Measurements from ENCODE around the gene YBX2.

Gene YBX2

DNA sequence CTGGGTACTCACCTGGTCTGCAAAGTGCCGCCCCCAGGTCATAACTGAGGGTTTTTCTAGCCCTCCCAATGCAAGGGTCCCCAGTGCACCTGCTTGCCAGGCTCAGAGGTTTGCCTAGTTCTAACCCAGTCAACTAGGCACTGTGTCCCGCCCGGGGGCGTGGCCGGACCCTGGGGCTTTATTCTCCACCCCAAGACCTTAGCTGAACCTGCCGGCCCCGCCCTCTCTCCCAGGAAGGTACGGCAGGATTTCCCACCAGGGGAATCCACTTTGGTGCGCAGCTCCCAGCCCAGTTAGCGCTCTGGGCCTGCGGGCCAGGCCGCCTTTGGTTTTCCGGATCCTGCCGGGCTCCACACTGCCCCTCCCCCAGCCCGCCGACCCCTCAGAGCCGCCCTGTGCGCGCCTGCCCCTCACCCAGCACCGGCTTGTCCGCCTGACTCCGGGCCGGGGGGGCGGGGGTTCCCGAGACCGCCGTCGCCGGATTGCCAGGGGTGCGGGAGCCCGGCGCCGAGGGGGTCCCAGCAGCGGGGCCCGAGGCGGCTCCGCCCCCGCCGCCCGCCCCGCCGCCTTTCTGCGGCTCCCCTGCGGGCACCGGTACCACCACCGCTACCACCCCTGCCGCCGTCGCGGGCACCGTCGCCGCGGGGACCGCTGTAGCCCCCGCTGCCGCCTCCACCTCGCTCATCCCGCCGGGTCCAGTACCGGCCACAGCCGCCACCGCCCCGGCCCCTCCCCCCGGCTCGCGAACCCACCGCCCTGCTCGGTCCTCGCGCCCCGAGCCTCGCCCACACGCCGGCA, 424 bp downstream of the YBX2 start:
- no peak overlapping the region for H3K4me3 ChIP-seq (ENCODE audit: low read depth, low read length)
- TF ChIP-seq, protein P1, sequence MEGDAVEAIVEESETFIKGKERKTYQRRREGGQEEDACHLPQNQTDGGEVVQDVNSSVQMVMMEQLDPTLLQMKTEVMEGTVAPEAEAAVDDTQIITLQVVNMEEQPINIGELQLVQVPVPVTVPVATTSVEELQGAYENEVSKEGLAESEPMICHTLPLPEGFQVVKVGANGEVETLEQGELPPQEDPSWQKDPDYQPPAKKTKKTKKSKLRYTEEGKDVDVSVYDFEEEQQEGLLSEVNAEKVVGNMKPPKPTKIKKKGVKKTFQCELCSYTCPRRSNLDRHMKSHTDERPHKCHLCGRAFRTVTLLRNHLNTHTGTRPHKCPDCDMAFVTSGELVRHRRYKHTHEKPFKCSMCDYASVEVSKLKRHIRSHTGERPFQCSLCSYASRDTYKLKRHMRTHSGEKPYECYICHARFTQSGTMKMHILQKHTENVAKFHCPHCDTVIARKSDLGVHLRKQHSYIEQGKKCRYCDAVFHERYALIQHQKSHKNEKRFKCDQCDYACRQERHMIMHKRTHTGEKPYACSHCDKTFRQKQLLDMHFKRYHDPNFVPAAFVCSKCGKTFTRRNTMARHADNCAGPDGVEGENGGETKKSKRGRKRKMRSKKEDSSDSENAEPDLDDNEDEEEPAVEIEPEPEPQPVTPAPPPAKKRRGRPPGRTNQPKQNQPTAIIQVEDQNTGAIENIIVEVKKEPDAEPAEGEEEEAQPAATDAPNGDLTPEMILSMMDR (IDR thresholded peaks at IDR 0.05; ENCODE audit: control insufficient read depth, extremely low read depth, insufficient read depth) = no peak
- no peak for DNase-seq (ENCODE audit: low read depth)

DNA sequence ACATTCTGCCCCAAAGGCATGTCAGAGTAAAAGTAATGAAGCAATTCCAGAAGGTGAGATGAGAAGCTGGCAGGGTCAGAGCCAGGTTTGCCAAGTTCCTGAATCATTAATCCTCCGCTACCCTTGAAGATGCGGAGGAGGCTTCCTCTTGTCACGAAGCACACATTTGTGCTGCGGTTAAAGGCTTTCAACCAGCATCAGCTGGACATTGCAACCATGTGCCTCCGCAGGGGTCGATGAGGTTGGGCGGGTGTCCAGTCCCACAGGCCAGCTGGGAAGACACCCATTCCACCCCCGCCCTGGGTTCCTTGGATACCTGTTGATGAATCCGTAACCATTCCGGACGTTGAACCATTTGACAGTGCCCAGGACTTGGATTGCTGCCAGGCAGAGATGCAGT, 1.3 kb downstream of the YBX2 start:
- H3K4me3 ChIP-seq (ENCODE audit: low read depth, low read length) = no peak overlapping the region
- TF ChIP-seq, protein P1 (IDR thresholded peaks at IDR 0.05; ENCODE audit: control insufficient read depth, extremely low read depth, insufficient read depth) = no peak
- no peak for DNase-seq (ENCODE audit: low read depth)

DNA sequence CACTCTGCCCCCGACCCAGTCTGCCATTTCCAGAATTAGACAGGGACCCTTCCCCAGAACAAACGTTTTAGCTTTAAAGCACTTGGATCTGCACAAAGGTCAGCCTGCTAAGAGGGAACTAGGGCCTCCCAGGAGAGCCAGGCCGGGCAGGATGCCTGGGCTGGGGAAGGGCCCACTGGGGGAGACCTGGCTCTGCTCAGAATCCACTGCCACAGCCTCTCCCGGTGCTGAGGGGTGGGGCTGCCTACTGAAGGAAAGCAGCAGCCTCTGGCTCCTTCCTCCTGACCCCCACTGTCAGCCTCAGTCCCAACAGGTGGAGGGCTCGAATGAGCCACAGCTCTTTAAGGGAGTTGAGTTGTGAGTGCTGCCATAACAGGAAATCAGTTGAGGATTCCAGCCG, 1.7 kb downstream of the YBX2 start:
- no peak for DNase-seq (ENCODE audit: low read depth)
- no peak overlapping the region for H3K4me3 ChIP-seq (ENCODE audit: low read depth, low read length)
- TF ChIP-seq, protein P1 (IDR thresholded peaks at IDR 0.05; ENCODE audit: control insufficient read depth, extremely low read depth, insufficient read depth) = no peak

DNA sequence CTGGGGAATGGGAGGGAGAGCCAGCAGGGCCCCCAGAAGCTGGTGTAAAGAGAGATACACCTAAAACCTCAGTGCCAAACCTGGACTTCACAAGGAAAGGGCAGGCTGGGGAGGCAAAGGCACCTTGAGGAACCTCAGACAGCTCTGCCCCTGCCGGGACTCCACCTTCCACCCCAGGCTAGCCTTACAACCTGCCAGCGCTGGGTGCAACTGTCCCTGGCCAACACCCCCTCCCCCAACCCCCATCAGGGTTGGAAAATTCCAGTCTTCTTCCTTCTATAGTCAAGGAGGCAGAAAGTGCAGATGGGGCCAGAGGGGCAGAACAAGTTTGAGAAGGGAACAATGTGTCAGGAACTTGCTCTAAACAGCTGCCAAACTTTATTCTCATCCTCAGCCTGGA, 2.2 kb downstream of the YBX2 start:
- TF ChIP-seq, protein P1 (IDR thresholded peaks at IDR 0.05; ENCODE audit: control insufficient read depth, extremely low read depth, insufficient read depth) = no peak
- no peak overlapping the region for H3K4me3 ChIP-seq (ENCODE audit: low read depth, low read length)
- no peak for DNase-seq (ENCODE audit: low read depth)

DNA sequence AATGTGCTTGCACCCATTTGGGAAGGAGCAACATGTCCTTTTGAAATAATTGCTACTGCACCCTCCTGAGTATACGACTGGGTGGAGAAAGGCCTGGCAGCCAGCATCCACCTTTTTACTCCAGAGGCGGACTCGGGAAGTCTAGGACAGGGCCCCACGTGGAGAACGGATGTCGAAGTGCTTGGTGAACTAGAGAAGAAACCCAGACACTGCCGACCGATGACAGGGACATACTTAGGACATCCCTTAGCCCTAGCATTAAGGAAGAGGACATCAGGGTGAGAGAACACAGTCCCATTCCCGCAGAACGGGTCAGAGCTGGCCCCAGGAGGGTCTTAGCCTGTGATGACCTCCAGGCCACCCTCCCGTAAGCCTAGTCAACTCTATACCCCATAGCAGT, 3.8 kb downstream of the YBX2 start:
- TF ChIP-seq, protein P1 (IDR thresholded peaks at IDR 0.05; ENCODE audit: control insufficient read depth, extremely low read depth, insufficient read depth) = no peak
- H3K4me3 ChIP-seq (ENCODE audit: low read depth, low read length) = no peak overlapping the region
- DNase-seq (ENCODE audit: low read depth) = no peak

DNA sequence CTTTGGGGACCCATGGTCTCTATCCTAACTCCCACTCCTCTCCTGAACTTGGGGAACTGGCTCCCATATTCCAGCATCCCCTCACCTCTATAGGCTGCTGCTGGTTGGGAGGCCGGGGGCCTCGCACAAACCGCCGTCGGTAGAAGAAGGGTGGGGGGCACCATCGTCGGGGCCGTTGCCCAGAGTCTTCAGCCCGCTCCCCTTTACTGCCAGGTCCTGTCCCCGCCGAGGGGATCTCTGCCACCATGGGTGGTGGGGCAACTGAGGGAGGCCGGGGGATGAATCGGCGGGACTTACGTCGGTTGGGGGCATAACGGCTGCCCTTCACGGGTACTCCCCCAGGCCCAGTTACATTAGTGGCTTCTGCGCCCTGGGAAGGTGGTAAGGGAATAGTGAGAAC, 4.3 kb downstream of the YBX2 start:
- TF ChIP-seq, protein P1 (IDR thresholded peaks at IDR 0.05; ENCODE audit: control insufficient read depth, extremely low read depth, insufficient read depth) = no peak
- DNase-seq (ENCODE audit: low read depth) = no peak
- H3K4me3 ChIP-seq (ENCODE audit: low read depth, low read length) = no peak overlapping the region

All from LNCaP clone FGC (cell line).